Kidney (tissue), 14 donors: ENCODE results near the gene PANX2. TPM values are rescaled to one million over a fixed set of nuclear protein-coding genes. Genes with fewer than 3 reads are reported as not detected.

Source experiments
- DNase-seq, 5 donors: peaks; one replicate each; pipeline ENCODE4 v3.0.0-alpha.2; 2013 to 2020
- FAIRE-seq: peaks from 2 replicates; lab custom pipeline; 2012; peaks lifted over from hg19 to GRCh38; lab: Jason Lieb, UNC
- H3K27ac ChIP-seq, 2 donors: one replicate each; pipeline ENCODE4 v1.7.0; 2013; ENCODE audit warnings: low read depth in 2 of 2, low read length in 2 of 2, inconsistent platforms in 1 of 2
- H3K27me3 ChIP-seq: one replicate; pipeline ENCODE4 v1.7.1; 2013; ENCODE audit warnings: low read length, inconsistent platforms; ENCODE audit not compliant: control insufficient read depth, insufficient read depth
- H3K36me3 ChIP-seq, 3 donors: one replicate each; pipeline versions ENCODE4 v1.7.0 to v1.7.1; 2013; ENCODE audit warnings: low read length in 3 of 3, control low read depth in 1 of 3, inconsistent platforms in 1 of 3; ENCODE audit not compliant: insufficient read depth in 3 of 3, control insufficient read depth in 2 of 3
- H3K4me1 ChIP-seq, 3 donors: one replicate each; pipeline versions ENCODE4 v1.7.0 to v1.7.1; 2013; ENCODE audit warnings: low read length in 3 of 3, inconsistent platforms in 1 of 3, low read depth in 1 of 3; ENCODE audit not compliant: control insufficient read depth in 2 of 3, insufficient read depth in 2 of 3
- H3K4me3 ChIP-seq, 3 donors: one replicate each; pipeline versions ENCODE4 v1.7.0 to v1.8.1; 2013; ENCODE audit warnings: low read length in 3 of 3, control low read depth in 1 of 3, inconsistent platforms in 1 of 3
- H3K9ac ChIP-seq, 3 donors: one replicate each; pipeline versions ENCODE4 v1.7.0 to v1.7.1; 2013; ENCODE audit warnings: low read length in 3 of 3, control low read depth in 1 of 3, inconsistent platforms in 1 of 3
- H3K9me3 ChIP-seq, 3 donors: one replicate each; pipeline versions ENCODE4 v1.7.0 to v1.7.1; 2013; ENCODE audit warnings: low read length in 3 of 3, control low read depth in 1 of 3, inconsistent platforms in 1 of 3; ENCODE audit not compliant: control insufficient read depth in 2 of 3, insufficient read depth in 1 of 3
- intact Hi-C: fragments of 100-400 bp; cut with DNase I; formaldehyde crosslinking; loops from one replicate; pipeline ENCODE4 v1.11.1; 2022
- polyA plus RNA-seq: library from polyadenylated mRNA; stranded (reverse); fragments of 350-450 nt; fragmentation: Illumina TruSeq; extraction: RNeasy Lipid Tissue Mini Kit (QIAGEN cat#74804); gene quantifications from one replicate; pipeline ENCODE4 v1.2.3, GENCODE V29; 2014; ENCODE audit warnings: low read depth, low replicate concordance; ENCODE audit not compliant: insufficient read depth
- total RNA-seq: library from RNA; stranded (reverse); fragmentation: NEBNext Ultra II Directional; extraction: Animal tissue kit (Norgen Biotek cat#: 25700); gene quantifications from one replicate; pipeline ENCODE4 v1.2.1, GENCODE V29; 2021
- TF ChIP-seq, protein P1 (sequence below): IDR thresholded peaks from 3 replicates; pipeline ENCODE4 v1.5.1; 2012; ENCODE audit warnings: mild to moderate bottlenecking, moderate library complexity, borderline replicate concordance; ENCODE audit not compliant: insufficient read depth; ENCODE audit errors: extremely low read depth
- donor health status: control.
- donor health status: control.
- donor health status: control.
- donor health status: control.
- donor health status: control.
- donor health status: DM: yes; HTN: yes; CAD: no.
- donor health status: Normal renal cell carcinoma (clear cell type).

Gene PANX2
- total and polyA plus RNA-seq, 2 donors from 2014 or later, result 1.0 to 4.3 TPM

DNA sequence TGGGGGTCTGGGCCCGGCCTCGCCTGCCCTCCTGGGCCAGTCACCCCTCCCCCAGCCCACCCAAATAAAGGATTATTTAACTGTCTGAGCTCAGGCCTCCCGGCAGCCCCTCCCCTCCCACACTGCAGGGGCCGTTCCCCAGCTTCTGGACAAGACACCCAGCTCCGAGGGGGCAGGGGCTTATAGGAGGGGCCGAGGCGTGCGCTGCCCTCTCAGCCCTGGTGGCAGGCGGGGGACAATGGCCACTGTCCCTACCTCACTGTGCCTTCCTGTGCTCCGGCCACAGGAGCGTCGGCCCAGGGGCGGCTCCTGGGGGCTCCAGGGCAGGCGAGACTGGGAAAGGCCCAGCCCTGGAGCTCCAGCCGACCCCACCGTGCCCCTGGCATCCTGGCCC lies 28.1 kb downstream of the PANX2 start:
- intact Hi-C loops, result no loop called here
- Histone ChIP-seq H3K36me3 (peaks cover 0 to 8% (median 3%) of the 10 kb centered on the region in 3 donors), H3K9me3 (no peaks in the 10 kb centered on the region), H3K27me3 (no peaks in the 10 kb centered on the region), H3K4me1 (peaks cover 0 to 16% (median 11%) of the 10 kb centered on the region in 3 donors), H3K9ac (no peak overlapping the region), H3K27ac (no peak overlapping the region), H3K4me3 (no peak overlapping the region)
- TF ChIP-seq, protein P1, sequence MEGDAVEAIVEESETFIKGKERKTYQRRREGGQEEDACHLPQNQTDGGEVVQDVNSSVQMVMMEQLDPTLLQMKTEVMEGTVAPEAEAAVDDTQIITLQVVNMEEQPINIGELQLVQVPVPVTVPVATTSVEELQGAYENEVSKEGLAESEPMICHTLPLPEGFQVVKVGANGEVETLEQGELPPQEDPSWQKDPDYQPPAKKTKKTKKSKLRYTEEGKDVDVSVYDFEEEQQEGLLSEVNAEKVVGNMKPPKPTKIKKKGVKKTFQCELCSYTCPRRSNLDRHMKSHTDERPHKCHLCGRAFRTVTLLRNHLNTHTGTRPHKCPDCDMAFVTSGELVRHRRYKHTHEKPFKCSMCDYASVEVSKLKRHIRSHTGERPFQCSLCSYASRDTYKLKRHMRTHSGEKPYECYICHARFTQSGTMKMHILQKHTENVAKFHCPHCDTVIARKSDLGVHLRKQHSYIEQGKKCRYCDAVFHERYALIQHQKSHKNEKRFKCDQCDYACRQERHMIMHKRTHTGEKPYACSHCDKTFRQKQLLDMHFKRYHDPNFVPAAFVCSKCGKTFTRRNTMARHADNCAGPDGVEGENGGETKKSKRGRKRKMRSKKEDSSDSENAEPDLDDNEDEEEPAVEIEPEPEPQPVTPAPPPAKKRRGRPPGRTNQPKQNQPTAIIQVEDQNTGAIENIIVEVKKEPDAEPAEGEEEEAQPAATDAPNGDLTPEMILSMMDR, result no peak
- no peak for FAIRE-seq
- DNase-seq, result no peak

DNA sequence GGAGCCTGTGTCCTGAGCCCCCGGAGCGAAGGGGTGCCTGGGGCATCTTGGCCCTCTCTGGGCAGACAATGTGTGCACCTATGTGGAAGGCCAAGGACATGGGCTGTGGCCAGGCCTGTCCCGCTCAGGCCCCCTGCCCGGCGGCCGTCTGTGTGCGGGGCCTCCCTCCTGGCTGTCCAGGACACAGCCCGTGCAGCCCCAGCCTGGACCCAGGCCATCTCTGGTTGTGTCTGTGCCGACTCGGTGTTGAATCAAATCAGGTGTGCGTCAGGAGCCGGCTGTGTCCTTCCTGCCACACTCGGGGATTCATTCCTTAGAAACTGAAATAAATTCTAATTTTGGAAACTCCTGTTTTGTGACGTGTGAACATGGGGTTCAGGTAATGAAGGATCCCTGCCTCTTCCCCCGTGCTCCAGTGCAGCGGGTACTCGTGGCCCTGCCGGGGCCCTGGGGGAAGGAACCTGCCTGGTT lies 28.8 kb downstream of the PANX2 start:
- Histone ChIP-seq H3K4me1 (peaks cover 0 to 16% (median 11%) of the 10 kb centered on the region in 3 donors), H3K9me3 (no peaks in the 10 kb centered on the region), H3K4me3 (no peak overlapping the region), H3K9ac (no peak overlapping the region), H3K27ac (no peak overlapping the region), H3K36me3 (peaks cover 0 to 7% (median 3%) of the 10 kb centered on the region in 3 donors), H3K27me3 (no peaks in the 10 kb centered on the region)
- DNase-seq (peak in 1 of 5 donors; percentile 49), FAIRE-seq (no peak)
- TF ChIP-seq, protein P1, result no peak
- intact Hi-C loops, result no loop called here

DNA sequence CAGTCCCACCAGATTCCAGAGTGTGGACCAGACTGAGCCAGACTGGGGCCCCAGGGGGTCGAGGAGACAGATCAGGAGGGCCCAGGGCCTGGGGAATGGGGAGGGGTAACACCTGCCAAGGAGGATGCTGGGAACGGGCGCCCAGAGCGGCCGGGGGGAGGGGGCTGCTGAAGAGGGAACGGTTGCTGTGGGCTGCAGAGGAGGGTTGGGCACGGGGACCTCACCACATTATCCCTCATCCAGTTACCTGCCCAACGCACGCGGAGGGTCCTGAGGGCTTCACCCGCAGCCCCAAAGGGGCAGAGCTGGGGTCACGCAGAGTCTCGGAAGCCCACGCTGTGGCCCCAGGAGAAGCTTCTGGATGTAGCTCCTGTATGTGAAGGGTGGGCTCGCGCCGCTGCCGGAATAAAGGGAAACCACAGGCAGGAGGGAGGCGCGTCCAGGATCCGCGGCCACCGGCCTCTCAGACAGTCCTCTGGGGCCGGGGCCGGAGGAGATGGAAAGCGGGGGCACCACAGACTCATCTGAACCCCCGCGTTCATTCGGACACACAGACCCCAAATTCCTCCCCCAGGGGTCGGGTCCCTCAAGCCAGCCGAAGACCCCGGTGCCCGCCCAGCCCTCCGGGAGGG lies 29.4 kb downstream of the PANX2 start:
- Histone ChIP-seq H3K9ac (peak overlapping the region in 2 of 3 donors; percentile 41 to 48), H3K36me3 (peaks cover 0 to 5% (median 0%) of the 10 kb centered on the region in 3 donors), H3K27ac (peak overlapping the region in 1 of 2 donors; percentile 11), H3K9me3 (no peaks in the 10 kb centered on the region), H3K4me3 (peak overlapping the region in 2 of 3 donors; percentile 6 to 55), H3K27me3 (no peaks in the 10 kb centered on the region), H3K4me1 (peaks cover 0 to 21% (median 11%) of the 10 kb centered on the region in 3 donors)
- DNase-seq (peak in 2 of 5 donors; percentile 47 to 79), FAIRE-seq (no peak)
- TF ChIP-seq, protein P1, result no peak
- intact Hi-C loops, result no loop called here
